ENCODE results near the gene BIVM.

The BIVM gene

DNA sequence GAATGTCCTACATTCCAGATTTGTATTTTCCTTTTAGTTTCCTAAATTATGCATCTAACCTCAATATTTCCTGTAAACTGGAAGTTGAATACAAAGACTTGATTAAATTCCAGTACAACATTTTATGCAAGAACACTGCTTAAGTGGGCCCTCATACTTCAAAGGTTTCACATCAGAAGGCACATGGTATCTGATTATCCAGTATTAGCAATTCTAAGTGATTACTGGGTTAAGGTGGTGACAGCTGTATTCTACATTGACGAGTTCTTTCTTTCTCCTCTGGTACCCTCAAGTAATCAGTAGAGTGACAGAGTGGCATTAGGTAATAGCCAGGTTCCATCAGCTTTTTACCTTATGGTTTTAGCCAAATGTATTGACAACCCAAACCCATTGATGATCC, 18.3 kb downstream of the BIVM start:
- Histone ChIP-seq H3K4me1 (ENCODE audit: control insufficient read depth, low read depth, low read length) (peaks cover 3% of the 10 kb centered on the region), H3K9ac (ENCODE audit: low read length) (no peak overlapping the region), H3K27ac (ENCODE audit: low read length) (no peak overlapping the region), H3K9me3 (ENCODE audit: control insufficient read depth, low read depth, low read length) (no peaks in the 10 kb centered on the region), H3K27me3 (ENCODE audit: control insufficient read depth, insufficient read depth, low read length) (no peaks in the 10 kb centered on the region), H3K36me3 (ENCODE audit: control insufficient read depth, low read depth, low read length) (no peaks in the 10 kb centered on the region), H3K4me3 (ENCODE audit: low read length) (no peak overlapping the region)

DNA sequence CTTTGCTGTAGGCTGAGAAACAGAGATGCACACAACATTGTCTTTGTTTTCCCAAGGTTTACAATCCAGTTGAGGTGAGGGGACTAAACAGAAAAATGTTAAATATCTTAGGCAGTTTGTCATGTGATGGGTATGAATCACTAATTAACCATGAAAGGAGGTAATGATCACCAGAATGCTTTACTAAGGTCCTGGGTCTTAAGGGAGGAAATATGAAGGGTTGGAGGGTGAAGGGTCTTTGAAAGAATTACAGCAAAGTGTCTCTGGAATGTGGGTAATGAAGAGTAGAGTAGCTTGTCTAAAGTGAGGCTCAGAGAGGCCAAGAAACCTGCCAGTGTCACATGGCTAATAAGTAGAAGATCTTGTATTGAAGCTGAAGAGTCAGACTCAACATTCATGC, 19.0 kb downstream of the BIVM start:
- Histone ChIP-seq H3K4me1 (ENCODE audit: control insufficient read depth, low read depth, low read length) (no peaks in the 10 kb centered on the region), H3K9me3 (ENCODE audit: control insufficient read depth, low read depth, low read length) (no peaks in the 10 kb centered on the region), H3K36me3 (ENCODE audit: control insufficient read depth, low read depth, low read length) (no peaks in the 10 kb centered on the region), H3K9ac (ENCODE audit: low read length) (no peak overlapping the region), H3K4me3 (ENCODE audit: low read length) (no peak overlapping the region), H3K27me3 (ENCODE audit: control insufficient read depth, insufficient read depth, low read length) (no peaks in the 10 kb centered on the region), H3K27ac (ENCODE audit: low read length) (no peak overlapping the region)

DNA sequence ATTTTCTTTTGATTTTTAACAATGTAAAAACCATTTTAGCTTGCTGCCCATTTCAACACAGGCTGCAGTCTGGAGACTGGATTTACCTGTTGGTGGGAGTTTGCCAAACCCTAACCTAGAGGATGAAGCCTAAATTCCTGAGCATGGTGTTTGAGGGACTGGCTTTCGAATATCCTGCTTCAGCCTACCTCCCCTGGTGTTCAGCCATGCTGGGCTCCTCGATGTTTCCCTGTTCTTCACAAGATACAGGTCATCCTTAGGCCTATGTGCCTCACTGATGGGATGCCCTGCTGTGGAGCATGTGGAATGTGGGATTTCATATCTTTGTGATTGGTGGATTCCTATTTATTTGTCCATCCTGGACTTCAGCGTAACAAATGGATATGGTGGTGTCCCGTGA, 26.5 kb downstream of the BIVM start:
- H3K4me1 ChIP-seq (ENCODE audit: control insufficient read depth, low read depth, low read length), result peaks cover 6% of the 10 kb centered on the region
- no peaks in the 10 kb centered on the region for H3K36me3 ChIP-seq (ENCODE audit: control insufficient read depth, low read depth, low read length)
- no peak overlapping the region for H3K9ac ChIP-seq (ENCODE audit: low read length)
- no peaks in the 10 kb centered on the region for H3K27me3 ChIP-seq (ENCODE audit: control insufficient read depth, insufficient read depth, low read length)
- no peak overlapping the region for H3K27ac ChIP-seq (ENCODE audit: low read length)
- no peaks in the 10 kb centered on the region for H3K9me3 ChIP-seq (ENCODE audit: control insufficient read depth, low read depth, low read length)
- H3K4me3 ChIP-seq (ENCODE audit: low read length), result no peak overlapping the region

DNA sequence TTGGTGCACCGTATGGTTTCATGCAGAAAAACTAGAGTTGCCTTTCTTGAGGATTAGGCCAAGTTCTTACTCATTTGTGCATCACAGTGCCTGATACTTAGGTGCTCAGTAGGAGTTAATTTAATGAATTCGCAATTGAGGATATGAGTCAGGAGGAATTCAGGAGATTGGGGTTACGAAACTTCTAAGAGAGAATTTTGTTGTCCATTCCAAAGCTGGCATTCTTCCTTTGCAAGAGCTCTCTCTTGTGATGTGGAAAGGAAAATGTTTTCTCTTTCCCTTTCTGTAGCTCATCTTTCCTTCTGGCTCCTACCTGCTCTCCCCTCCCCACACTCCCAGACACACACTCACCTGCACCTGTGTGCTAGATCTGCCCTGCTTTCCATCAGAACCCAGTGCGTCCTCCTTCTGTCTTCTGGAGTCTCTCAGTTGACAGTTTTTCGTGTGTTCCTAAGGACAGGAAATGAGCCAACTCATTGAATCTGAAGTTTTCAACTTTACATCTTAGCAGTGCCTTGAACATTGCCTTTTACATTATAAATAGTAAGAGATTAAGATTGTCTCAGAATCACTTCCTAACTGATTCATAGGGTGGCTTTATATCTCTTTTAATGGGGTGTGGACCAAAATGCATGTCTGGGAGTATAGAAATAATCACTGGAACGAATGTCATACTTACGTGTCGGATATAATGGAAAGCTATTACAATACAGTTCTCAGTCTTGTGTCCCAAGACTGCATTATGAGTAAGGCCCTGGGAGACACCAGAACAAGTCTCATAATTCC, 27.2 kb downstream of the BIVM start:
- Histone ChIP-seq H3K9ac (ENCODE audit: low read length) (no peak overlapping the region), H3K4me1 (ENCODE audit: control insufficient read depth, low read depth, low read length) (peaks cover 6% of the 10 kb centered on the region), H3K4me3 (ENCODE audit: low read length) (no peak overlapping the region), H3K27ac (ENCODE audit: low read length) (no peak overlapping the region), H3K27me3 (ENCODE audit: control insufficient read depth, insufficient read depth, low read length) (no peaks in the 10 kb centered on the region), H3K9me3 (ENCODE audit: control insufficient read depth, low read depth, low read length) (no peaks in the 10 kb centered on the region), H3K36me3 (ENCODE audit: control insufficient read depth, low read depth, low read length) (no peaks in the 10 kb centered on the region)

- Histone ChIP-seq H3K4me3 (ENCODE audit: low read length) (no peak overlapping the region), H3K27ac (ENCODE audit: low read length) (no peak overlapping the region), H3K4me1 (ENCODE audit: control insufficient read depth, low read depth, low read length) (peaks cover 1% of the 10 kb centered on the region), H3K9ac (ENCODE audit: low read length) (no peak overlapping the region), H3K36me3 (ENCODE audit: control insufficient read depth, low read depth, low read length) (no peaks in the 10 kb centered on the region), H3K9me3 (ENCODE audit: control insufficient read depth, low read depth, low read length) (no peaks in the 10 kb centered on the region), H3K27me3 (ENCODE audit: control insufficient read depth, insufficient read depth, low read length) (no peaks in the 10 kb centered on the region)
Measured at GRCh38 chr13:102830646-102831045, 31.7 kb downstream of the BIVM start.

DNA sequence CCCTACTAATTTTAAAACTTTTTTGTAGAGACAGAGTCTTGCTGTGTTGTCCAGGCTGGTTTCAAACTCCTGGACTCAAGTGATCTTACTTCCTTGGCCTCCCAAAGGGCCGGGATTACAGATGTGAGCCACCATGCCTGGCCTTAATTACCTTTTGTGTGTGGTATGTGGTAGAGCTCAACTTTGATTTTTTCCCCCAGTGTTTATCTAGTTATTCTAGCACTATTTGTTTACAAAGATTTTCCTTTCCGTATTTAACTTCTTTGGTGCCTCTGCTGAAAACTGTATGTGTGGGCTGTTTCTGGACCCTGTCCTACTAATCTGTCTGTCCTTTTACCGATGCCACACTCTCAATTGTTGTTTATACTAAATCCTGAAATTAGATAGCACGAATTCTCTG, 37.6 kb downstream of the BIVM start:
- Histone ChIP-seq H3K9ac (ENCODE audit: low read length) (no peak overlapping the region), H3K36me3 (ENCODE audit: control insufficient read depth, low read depth, low read length) (no peaks in the 10 kb centered on the region), H3K27me3 (ENCODE audit: control insufficient read depth, insufficient read depth, low read length) (no peaks in the 10 kb centered on the region), H3K9me3 (ENCODE audit: control insufficient read depth, low read depth, low read length) (no peaks in the 10 kb centered on the region), H3K27ac (ENCODE audit: low read length) (no peak overlapping the region), H3K4me1 (ENCODE audit: control insufficient read depth, low read depth, low read length) (no peaks in the 10 kb centered on the region), H3K4me3 (ENCODE audit: low read length) (no peak overlapping the region)

GRCh38 chr13:102838273-102838672, 39.4 kb downstream of the BIVM start:
- Histone ChIP-seq H3K4me1 (ENCODE audit: control insufficient read depth, low read depth, low read length) (no peaks in the 10 kb centered on the region), H3K9me3 (ENCODE audit: control insufficient read depth, low read depth, low read length) (no peaks in the 10 kb centered on the region), H3K36me3 (ENCODE audit: control insufficient read depth, low read depth, low read length) (no peaks in the 10 kb centered on the region), H3K4me3 (ENCODE audit: low read length) (no peak overlapping the region), H3K27me3 (ENCODE audit: control insufficient read depth, insufficient read depth, low read length) (no peaks in the 10 kb centered on the region), H3K9ac (ENCODE audit: low read length) (no peak overlapping the region), H3K27ac (ENCODE audit: low read length) (no peak overlapping the region)

DNA sequence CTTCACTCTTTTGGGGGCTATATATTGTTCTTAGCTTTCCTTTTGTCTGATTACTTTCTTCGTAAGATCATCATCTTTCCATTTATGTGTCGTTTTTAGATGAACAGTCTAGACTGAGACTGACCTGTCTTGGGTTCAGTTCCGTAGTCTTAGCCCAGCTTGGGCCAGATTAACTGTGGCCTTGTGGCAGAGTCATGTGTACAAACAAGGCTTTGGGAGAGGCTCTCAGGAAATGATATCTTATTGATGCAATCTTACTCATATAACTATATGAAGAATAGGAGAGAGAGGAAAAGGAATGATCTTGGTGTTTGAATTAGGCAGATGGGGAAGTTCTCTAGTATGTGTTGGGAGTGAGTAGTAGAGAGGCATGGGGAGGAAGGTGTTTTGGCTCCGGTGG, 40.1 kb downstream of the BIVM start:
- H3K9me3 ChIP-seq (ENCODE audit: control insufficient read depth, low read depth, low read length), result no peaks in the 10 kb centered on the region
- H3K9ac ChIP-seq (ENCODE audit: low read length), result no peak overlapping the region
- no peak overlapping the region for H3K27ac ChIP-seq (ENCODE audit: low read length)
- no peaks in the 10 kb centered on the region for H3K4me1 ChIP-seq (ENCODE audit: control insufficient read depth, low read depth, low read length)
- no peaks in the 10 kb centered on the region for H3K36me3 ChIP-seq (ENCODE audit: control insufficient read depth, low read depth, low read length)
- H3K27me3 ChIP-seq (ENCODE audit: control insufficient read depth, insufficient read depth, low read length), result no peaks in the 10 kb centered on the region
- no peak overlapping the region for H3K4me3 ChIP-seq (ENCODE audit: low read length)

DNA sequence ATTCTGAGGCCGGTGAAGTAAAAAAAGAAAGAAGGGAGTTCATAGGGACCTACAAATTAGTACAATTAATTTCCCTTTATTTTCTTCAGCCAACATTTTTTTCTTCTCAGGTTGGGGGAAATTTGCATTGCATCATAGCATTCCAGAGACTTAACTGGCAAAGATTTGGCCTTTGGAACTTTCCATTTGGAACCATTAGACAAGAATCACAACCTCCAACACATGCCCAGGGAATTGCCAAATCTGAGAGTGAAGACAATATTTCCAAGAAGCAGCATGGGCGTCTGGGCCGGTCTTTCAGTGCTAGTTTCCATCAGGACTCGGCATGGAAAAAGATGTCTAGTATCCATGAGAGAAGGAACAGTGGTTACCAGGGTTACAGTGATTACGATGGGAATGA, 40.5 kb downstream of the BIVM start:
- Histone ChIP-seq H3K27ac (ENCODE audit: low read length) (no peak overlapping the region), H3K9ac (ENCODE audit: low read length) (no peak overlapping the region), H3K36me3 (ENCODE audit: control insufficient read depth, low read depth, low read length) (no peaks in the 10 kb centered on the region), H3K27me3 (ENCODE audit: control insufficient read depth, insufficient read depth, low read length) (no peaks in the 10 kb centered on the region), H3K4me3 (ENCODE audit: low read length) (no peak overlapping the region), H3K9me3 (ENCODE audit: control insufficient read depth, low read depth, low read length) (no peaks in the 10 kb centered on the region), H3K4me1 (ENCODE audit: control insufficient read depth, low read depth, low read length) (no peaks in the 10 kb centered on the region)

- no peaks in the 10 kb centered on the region for H3K36me3 ChIP-seq (ENCODE audit: control insufficient read depth, low read depth, low read length)
- H3K27me3 ChIP-seq (ENCODE audit: control insufficient read depth, insufficient read depth, low read length), result no peaks in the 10 kb centered on the region
Measured at GRCh38 chr13:102845289-102845629, 46.3 kb downstream of the BIVM start.

GRCh38 chr13:102845630-102846260, 46.8 kb downstream of the BIVM start, which contains the start of gene ERCC5:
Gene ERCC5 (plus strand): TSS chr13:102846032. CDS start chr13:102846267, 235 bp downstream.
- H3K9me3 ChIP-seq (ENCODE audit: control insufficient read depth, low read depth, low read length), result no peaks in the 10 kb centered on the region
- peak within 1 kb of the TSS; percentile 83 for H3K4me3 ChIP-seq (ENCODE audit: low read length)
- peaks cover 6% of the 10 kb centered on the region for H3K4me1 ChIP-seq (ENCODE audit: control insufficient read depth, low read depth, low read length)
- no peaks in the 10 kb centered on the region for H3K36me3 ChIP-seq (ENCODE audit: control insufficient read depth, low read depth, low read length)
- H3K27ac ChIP-seq (ENCODE audit: low read length), result peak within 1 kb of the TSS; percentile 50
- no peaks in the 10 kb centered on the region for H3K27me3 ChIP-seq (ENCODE audit: control insufficient read depth, insufficient read depth, low read length)
- peak within 1 kb of the TSS; percentile 67 for H3K9ac ChIP-seq (ENCODE audit: low read length)

More at GRCh38 chr13:102845289-102845629, 46.3 kb downstream of the BIVM start:
- H3K9ac ChIP-seq (ENCODE audit: low read length), result peak overlapping the region; percentile 67
- H3K9me3 ChIP-seq (ENCODE audit: control insufficient read depth, low read depth, low read length), result no peaks in the 10 kb centered on the region
- peak overlapping the region; percentile 47 for H3K27ac ChIP-seq (ENCODE audit: low read length)
- H3K4me1 ChIP-seq (ENCODE audit: control insufficient read depth, low read depth, low read length), result peaks cover 6% of the 10 kb centered on the region
- peak overlapping the region; percentile 83 for H3K4me3 ChIP-seq (ENCODE audit: low read length)
